GM13976 (cell line): Measurements from ENCODE around the gene SLC25A22.

Experiments
- DNase-seq: peaks from one replicate; pipeline ENCODE4 v3.0.0; 2012; ENCODE audit warnings: low spot score
- CTCF ChIP-seq: IDR thresholded peaks from 2 replicates; pipeline ENCODE4 v1.5.1; 2012; ENCODE audit warnings: borderline replicate concordance, mild to moderate bottlenecking; ENCODE audit not compliant: insufficient read depth; ENCODE audit errors: extremely low read depth, missing control alignments, control extremely low read depth
- in situ Hi-C: fragments of 300-500 bp; cut with MboI; formaldehyde crosslinking; loops from one replicate; pipeline ENCODE4 v1.12.0; 2022; ENCODE audit warnings: low sequenced_read_pairs, mixed read lengths, inconsistent platforms; ENCODE audit not compliant: unreplicated experiment

Gene SLC25A22

GRCh38 chr11:826836-827145 is 28.7 kb upstream of the SLC25A22 start:
- no peak for TF ChIP-seq CTCF
- in situ Hi-C loops = no loop called here
- no peak for DNase-seq

- TF ChIP-seq CTCF = no peak
- no peak for DNase-seq
- in situ Hi-C loops = no loop called here
Measured at GRCh38 chr11:826227-826621, 28.1 kb upstream of the SLC25A22 start.

- DNase-seq = no peak
- TF ChIP-seq CTCF = no peak
- in situ Hi-C loops = no loop called here
Measured at GRCh38 chr11:825366-826226, 27.5 kb upstream of the SLC25A22 start.

DNA sequence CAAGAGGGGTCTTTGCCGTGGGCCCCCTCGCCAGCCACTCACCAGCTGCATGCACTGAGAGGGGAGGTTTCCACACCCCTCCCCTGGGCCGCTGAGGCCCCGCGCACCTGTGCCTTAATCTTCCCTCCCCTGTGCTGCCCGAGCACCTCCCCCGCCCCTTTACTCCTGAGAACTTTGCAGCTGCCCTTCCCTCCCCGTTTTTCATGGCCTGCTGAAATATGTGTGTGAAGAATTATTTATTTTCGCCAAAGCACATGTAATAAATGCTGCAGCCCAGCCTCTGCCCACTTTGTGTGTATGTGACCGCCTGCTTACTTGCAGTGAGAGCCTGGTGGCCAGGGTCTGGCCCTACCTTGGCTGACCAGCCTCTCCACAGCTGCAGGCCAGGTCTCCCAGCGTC is 26.9 kb upstream of the SLC25A22 start:
- in situ Hi-C loops = no loop called here
- TF ChIP-seq CTCF = no peak
- DNase-seq = no peak

DNA sequence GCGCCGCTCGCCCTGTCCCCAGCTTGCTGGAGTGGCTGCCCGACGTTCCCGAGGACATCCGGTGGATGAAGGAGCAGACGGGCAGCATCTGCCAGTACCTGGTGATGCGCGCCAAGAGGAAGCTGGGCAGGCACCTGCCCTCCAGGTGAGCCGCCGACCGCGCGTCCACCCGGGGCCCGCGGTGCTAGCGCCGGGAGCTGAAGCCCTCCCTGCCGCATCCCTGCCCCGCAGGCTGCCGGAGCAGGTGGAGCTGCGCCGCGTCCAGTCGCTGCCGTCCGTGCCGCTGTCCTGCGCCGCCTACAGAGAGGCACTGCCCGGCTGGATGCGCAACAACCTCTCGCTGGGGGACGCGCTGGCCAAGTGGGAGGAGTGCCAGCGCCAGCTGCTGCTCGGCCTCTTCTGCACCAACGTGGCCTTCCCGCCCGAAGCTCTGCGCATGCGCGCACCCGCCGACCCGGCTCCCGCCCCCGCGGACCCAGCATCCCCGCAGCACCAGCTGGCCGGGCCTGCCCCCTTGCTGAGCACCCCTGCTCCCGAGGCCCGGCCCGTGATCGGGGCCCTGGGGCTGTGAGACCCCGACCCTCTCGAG is 26.3 kb upstream of the SLC25A22 start:
- no peak for TF ChIP-seq CTCF
- no peak for DNase-seq
- in situ Hi-C loops = no loop called here

DNA sequence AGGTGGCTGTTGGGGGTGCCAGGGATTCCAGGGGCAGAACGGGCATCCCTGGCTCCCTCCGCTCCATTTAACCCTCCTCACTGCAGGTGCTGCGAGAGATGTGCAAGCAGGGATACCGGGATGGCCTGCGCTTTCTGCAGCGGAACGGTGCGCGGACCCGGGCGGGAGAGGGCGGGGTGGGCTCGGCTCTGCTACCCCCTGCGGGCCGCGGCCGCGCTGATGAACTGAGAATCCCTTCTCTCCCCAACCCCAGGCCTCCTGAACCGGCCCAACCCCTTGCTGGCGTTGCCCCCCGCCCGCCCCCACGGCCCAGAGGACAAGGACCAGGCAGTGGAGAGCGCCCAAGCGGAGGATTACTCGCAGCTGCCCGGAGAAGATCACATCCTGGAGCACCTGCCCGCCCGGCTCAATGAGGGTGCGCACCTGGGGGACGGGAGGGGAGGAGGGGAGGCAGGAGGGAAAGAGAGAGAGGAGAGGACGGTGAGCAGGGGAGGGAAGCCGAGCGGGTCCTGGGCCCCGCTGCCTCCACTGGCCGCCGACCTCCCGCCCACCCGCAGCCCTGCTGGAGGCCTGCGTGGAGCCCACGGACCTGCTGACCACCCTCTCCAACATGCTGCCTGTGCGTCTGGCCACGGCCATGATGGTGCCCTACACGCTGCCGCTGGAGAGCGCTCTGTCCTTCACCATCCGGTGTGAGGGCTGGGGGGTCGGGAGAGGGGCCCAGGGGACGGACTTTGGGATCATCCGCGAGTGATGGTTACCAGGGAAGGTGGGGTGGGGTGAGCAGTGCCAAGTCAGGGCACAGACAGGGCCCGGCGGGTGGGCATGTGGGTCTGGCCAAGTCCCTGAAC is 25.6 kb upstream of the SLC25A22 start:
- in situ Hi-C loops = no loop called here
- no peak for TF ChIP-seq CTCF
- no peak for DNase-seq
